Neural crest cell (in vitro differentiated cells): Measurements from ENCODE around the gene AKR1C3. TPM values are rescaled to one million over a fixed set of nuclear protein-coding genes. Genes with fewer than 3 reads are reported as not detected.

ENCODE experiments used
- DNase-seq: peaks from one replicate; pipeline ENCODE4 v3.0.0; 2021; ENCODE audit warnings: low read depth, mixed read lengths, low spot score
- H3K27ac Mint-ChIP-seq: one replicate; pipeline ENCODE4 v1.8.0; 2021; ENCODE audit warnings: mild to moderate bottlenecking, mixed read lengths; ENCODE audit not compliant: unreplicated experiment
- H3K27me3 Mint-ChIP-seq: 2 replicates; pipeline ENCODE4 v1.8.0; 2021; ENCODE audit warnings: low read depth, mild to moderate bottlenecking, mixed read lengths
- H3K36me3 Mint-ChIP-seq: 2 replicates; pipeline ENCODE4 v1.8.0; 2021; ENCODE audit warnings: low read depth, mild to moderate bottlenecking, mixed read lengths
- H3K4me1 Mint-ChIP-seq: 2 replicates; pipeline ENCODE4 v1.8.0; 2021; ENCODE audit warnings: mixed read lengths
- H3K4me3 Mint-ChIP-seq: one replicate; pipeline ENCODE4 v1.8.0; 2021; ENCODE audit warnings: mild to moderate bottlenecking, mixed read lengths
- H3K9me3 Mint-ChIP-seq: 2 replicates; pipeline ENCODE4 v1.8.0; 2021; ENCODE audit warnings: mixed read lengths
- total RNA-seq: library from RNA; stranded (reverse); gene quantifications from 2 replicates; pipeline ENCODE4 v1.2.1, GENCODE V29; 2021
- TF ChIP-seq, protein P1 (sequence below): fragments of 200-600 bp; sonication (generic); conservative IDR thresholded peaks from 2 replicates; pipeline ENCODE4 v1.5.0; 2021; ENCODE audit warnings: antibody characterized with exemption, mild to moderate bottlenecking

AKR1C3 gene
- total RNA-seq, 1 donor from 2014 or later: 0.19 TPM

DNA sequence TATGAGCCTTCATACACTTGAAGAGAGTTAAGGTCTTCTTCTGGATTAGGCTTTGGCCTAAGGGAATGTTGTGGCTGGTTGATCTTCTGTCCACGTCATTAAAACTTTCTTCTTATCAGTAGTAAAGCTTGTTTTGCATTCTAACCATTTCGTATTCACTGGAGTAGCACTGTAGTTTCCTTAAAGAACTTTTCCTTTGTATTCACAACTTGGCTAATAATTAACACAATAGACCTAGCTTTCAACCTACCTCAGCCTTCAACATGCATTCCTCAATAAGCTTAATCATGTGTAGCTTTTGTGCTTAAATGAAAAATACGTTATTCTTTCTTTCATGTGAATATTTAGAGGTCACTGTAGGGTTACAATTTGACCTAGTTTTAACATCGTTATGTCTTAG, 48.0 kb downstream of the AKR1C3 start:
- Mint-ChIP-seq H3K27ac (no peak overlapping the region), H3K36me3 (no peaks in the 10 kb centered on the region), H3K4me3 (no peak overlapping the region), H3K4me1 (no peaks in the 10 kb centered on the region), H3K9me3 (peaks cover 15% of the 10 kb centered on the region), H3K27me3 (no peaks in the 10 kb centered on the region)
- no peak for DNase-seq
- TF ChIP-seq, protein P1, sequence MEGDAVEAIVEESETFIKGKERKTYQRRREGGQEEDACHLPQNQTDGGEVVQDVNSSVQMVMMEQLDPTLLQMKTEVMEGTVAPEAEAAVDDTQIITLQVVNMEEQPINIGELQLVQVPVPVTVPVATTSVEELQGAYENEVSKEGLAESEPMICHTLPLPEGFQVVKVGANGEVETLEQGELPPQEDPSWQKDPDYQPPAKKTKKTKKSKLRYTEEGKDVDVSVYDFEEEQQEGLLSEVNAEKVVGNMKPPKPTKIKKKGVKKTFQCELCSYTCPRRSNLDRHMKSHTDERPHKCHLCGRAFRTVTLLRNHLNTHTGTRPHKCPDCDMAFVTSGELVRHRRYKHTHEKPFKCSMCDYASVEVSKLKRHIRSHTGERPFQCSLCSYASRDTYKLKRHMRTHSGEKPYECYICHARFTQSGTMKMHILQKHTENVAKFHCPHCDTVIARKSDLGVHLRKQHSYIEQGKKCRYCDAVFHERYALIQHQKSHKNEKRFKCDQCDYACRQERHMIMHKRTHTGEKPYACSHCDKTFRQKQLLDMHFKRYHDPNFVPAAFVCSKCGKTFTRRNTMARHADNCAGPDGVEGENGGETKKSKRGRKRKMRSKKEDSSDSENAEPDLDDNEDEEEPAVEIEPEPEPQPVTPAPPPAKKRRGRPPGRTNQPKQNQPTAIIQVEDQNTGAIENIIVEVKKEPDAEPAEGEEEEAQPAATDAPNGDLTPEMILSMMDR: no peak

DNA sequence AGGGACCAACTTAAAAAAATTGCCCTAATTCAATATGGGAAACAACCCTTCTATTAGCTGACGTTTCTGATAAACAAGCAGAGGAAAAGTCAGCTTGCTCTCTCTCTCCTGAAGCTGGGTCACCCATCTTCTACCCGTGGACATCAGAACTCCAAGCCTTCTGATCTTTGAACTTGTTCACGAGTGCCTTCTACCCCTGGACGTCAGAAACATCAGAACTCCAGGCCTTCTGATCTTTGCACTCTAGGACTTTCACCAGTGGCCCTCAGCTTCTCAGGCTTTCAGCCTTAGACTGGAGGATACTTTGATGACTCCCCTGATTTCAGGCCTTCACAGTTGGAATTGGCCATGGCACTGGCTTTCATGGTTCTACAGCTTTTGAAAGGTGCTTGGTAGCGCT, 48.9 kb downstream of the AKR1C3 start:
- no peak for DNase-seq
- Mint-ChIP-seq H3K27ac (no peak overlapping the region), H3K36me3 (no peaks in the 10 kb centered on the region), H3K4me1 (no peaks in the 10 kb centered on the region), H3K27me3 (no peaks in the 10 kb centered on the region), H3K4me3 (no peak overlapping the region), H3K9me3 (peaks cover 10% of the 10 kb centered on the region)
- TF ChIP-seq, protein P1: no peak

DNA sequence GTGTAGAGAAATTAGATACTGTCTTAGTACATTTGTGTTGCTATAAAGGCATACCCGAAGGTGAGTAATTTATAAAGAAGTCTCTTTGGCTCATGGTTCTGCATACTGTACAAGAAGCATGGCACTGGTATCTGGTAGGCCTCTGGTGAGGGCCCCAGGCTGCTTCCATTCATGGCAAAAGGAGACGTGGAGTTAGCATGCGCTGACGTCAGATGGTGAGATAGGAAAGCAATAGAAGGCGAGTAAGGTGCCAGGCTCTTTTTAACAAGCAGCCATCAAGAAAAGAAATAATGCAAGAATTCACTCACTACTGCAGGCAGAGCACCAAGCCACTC, 52.7 kb downstream of the AKR1C3 start:
- Mint-ChIP-seq H3K27ac (no peak overlapping the region), H3K27me3 (no peaks in the 10 kb centered on the region), H3K9me3 (peaks cover 22% of the 10 kb centered on the region), H3K36me3 (peaks cover 2% of the 10 kb centered on the region), H3K4me1 (no peaks in the 10 kb centered on the region), H3K4me3 (no peak overlapping the region)
- DNase-seq: no peak
- TF ChIP-seq, protein P1: no peak

DNA sequence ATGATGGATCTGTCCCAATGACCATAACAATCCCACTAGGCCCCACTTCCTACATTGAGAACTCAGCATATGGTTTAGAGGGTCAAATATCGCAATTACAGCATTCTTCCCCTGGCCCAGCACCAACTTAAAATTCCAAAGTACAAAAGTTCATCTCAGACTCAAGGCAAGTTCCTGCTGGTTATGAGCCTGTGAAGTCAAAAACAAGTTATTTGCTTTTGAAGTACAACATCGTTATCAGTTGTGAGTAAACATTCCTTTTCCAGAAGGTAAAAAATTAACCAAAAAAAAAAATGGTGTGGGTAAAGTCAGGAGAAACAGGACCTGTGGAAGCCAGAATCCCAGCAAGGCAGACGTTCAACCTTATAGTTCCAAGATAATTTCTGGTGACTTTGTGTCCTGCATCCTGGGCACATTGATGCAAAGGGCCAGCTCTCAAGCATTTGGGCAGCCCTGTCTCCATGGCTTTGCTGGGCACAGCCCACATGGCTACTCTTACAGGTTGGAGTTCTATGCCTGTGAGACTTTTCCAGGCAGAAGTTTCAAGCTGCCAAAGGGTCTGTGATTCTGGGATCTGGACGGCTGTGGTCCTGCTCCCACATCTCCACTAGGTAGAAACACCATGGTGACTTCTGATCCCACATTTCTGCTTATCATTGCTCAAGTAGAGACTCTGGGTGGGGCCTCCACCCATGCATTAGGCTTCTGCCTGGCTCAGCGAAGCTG, 53.2 kb downstream of the AKR1C3 start:
- TF ChIP-seq, protein P1: no peak
- Mint-ChIP-seq H3K27me3 (no peaks in the 10 kb centered on the region), H3K4me3 (no peak overlapping the region), H3K27ac (no peak overlapping the region), H3K4me1 (no peaks in the 10 kb centered on the region), H3K9me3 (peaks cover 17% of the 10 kb centered on the region), H3K36me3 (peaks cover 2% of the 10 kb centered on the region)
- no peak for DNase-seq

DNA sequence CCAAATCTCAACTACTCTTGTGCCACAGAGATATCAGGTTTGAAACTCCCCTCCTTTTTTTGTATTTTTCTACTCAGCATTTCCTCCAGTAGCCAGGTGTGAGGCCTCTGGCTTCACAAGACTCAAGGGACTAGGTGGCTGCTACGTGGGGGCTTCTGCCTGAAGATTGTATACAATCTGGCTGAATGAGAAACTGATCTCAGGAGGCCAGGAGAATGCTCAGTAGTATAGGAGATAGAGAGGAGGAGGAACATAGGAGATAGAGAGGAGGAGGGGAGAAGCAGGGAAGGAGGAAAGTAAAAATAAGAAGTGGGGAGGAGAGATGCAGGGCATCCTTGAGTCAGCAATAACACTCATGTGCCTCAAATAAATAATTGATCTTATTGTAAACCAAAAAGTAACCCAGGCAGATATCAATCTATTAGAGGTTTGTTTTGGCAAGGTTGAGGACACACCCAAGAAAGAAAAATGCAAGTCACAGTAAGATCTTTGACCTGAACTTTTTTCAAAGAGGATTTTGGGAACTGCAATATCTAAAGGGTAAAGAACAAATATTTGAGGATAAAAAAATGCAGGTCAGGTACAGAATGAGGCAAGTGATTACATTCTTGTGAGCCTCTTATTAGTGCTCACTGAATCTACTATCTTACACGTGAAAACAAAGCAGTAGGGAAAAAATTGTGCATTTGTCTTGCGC, 53.9 kb downstream of the AKR1C3 start:
- H3K4me1 Mint-ChIP-seq: no peaks in the 10 kb centered on the region
- no peak overlapping the region for H3K4me3 Mint-ChIP-seq
- no peak overlapping the region for H3K27ac Mint-ChIP-seq
- no peaks in the 10 kb centered on the region for H3K27me3 Mint-ChIP-seq
- peaks cover 2% of the 10 kb centered on the region for H3K36me3 Mint-ChIP-seq
- TF ChIP-seq, protein P1: no peak
- peaks cover 16% of the 10 kb centered on the region for H3K9me3 Mint-ChIP-seq
- DNase-seq: no peak
